Measurements from ENCODE around the gene MGME1. TPM values are rescaled to one million over a fixed set of nuclear protein-coding genes. Genes with fewer than 3 reads are reported as not detected.

Gene MGME1
- total and polyA plus RNA-seq, 2 of the 13 experiments (the other 11 are each of a cell fraction or from before 2014, with no cell fraction given) = 36.7 to 66.6 TPM

- TF ChIP-seq ESRRA (CRISPR knock-in tag; IDR thresholded peaks at IDR 0.05; ENCODE audit: low read depth) (no peak; the same call in 1 of the 2 replicates), REPIN1 (CRISPR knock-in tag; IDR thresholded peaks at IDR 0.05; ENCODE audit: borderline replicate concordance, low read depth) (peak; percentile 100), AGO2 (optimal IDR thresholded peaks at IDR 0.05; ENCODE audit: low read depth, low read length) (peak; percentile 100), MED1 (CRISPR knock-in tag; IDR thresholded peaks at IDR 0.05) (peak; percentile 97), HNRNPH1 (optimal IDR thresholded peaks at IDR 0.05; ENCODE audit: low read depth, low read length) (no peak), ELF1 (CRISPR knock-in tag; IDR thresholded peaks at IDR 0.05) (peak; percentile 93), RARG (CRISPR knock-in tag; IDR thresholded peaks at IDR 0.05; ENCODE audit: low read depth) (peak; percentile 78; the same call in 1 of the 2 replicates), ZBTB42 (CRISPR knock-in tag; IDR thresholded peaks at IDR 0.05) (peak; percentile 94), ZNF660 (CRISPR knock-in tag; IDR thresholded peaks at IDR 0.05; ENCODE audit: borderline replicate concordance, low read depth) (peak; percentile 97; the same call in 1 of the 2 replicates), DNMT3B (CRISPR knock-in tag; conservative IDR thresholded peaks at IDR 0.05) (peak; percentile 98), ZNF260 (CRISPR knock-in tag; IDR thresholded peaks at IDR 0.05; ENCODE audit: borderline replicate concordance, low read depth) (0 out of 2 replicates have a peak, but pooled peaks have one; percentile 96), ZNF556 (CRISPR knock-in tag; IDR thresholded peaks at IDR 0.05; ENCODE audit: borderline replicate concordance) (peak; percentile 80; the same call in 1 of the 2 replicates), MXD3 (CRISPR knock-in tag; IDR thresholded peaks at IDR 0.05) (peak; percentile 96), SMAD1 (CRISPR knock-in tag; IDR thresholded peaks at IDR 0.05; ENCODE audit: borderline replicate concordance, low read depth) (peak; percentile 99), ZBTB14 (CRISPR knock-in tag; IDR thresholded peaks at IDR 0.05) (peak; percentile 59), ZBTB26 (CRISPR knock-in tag; IDR thresholded peaks at IDR 0.05; ENCODE audit: borderline replicate concordance) (peak; percentile 84), ZFP62 (CRISPR knock-in tag; IDR thresholded peaks at IDR 0.05) (peak; percentile 93; the same call in 1 of the 2 replicates), ZBTB1 (CRISPR knock-in tag; IDR thresholded peaks at IDR 0.05; ENCODE audit: borderline replicate concordance) (peak; percentile 26; the same call in 1 of the 2 replicates), CAMTA2 (CRISPR knock-in tag; IDR thresholded peaks at IDR 0.05; ENCODE audit: borderline replicate concordance) (peak; percentile 78; the same call in 1 of the 2 replicates), ZKSCAN1 (IDR thresholded peaks at IDR 0.05; ENCODE audit: low read length) (no peak)
- TF ChIP-seq, protein P1, sequence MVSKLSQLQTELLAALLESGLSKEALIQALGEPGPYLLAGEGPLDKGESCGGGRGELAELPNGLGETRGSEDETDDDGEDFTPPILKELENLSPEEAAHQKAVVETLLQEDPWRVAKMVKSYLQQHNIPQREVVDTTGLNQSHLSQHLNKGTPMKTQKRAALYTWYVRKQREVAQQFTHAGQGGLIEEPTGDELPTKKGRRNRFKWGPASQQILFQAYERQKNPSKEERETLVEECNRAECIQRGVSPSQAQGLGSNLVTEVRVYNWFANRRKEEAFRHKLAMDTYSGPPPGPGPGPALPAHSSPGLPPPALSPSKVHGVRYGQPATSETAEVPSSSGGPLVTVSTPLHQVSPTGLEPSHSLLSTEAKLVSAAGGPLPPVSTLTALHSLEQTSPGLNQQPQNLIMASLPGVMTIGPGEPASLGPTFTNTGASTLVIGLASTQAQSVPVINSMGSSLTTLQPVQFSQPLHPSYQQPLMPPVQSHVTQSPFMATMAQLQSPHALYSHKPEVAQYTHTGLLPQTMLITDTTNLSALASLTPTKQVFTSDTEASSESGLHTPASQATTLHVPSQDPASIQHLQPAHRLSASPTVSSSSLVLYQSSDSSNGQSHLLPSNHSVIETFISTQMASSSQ (IDR thresholded peaks at IDR 0.05; ENCODE audit: low read depth) = peak; percentile 60; the same call in 1 of the 2 replicates
- TF ChIP-seq, protein P1 (CRISPR knock-in tag; IDR thresholded peaks at IDR 0.05; ENCODE audit: borderline replicate concordance) = peak; percentile 48
Observed at GRCh38 chr20:17968366-17969277, at the start of gene MGME1, which contains the start of gene SNX5 (continued).

All from HepG2 (cell line).